C4-2B (cell line): ENCODE data around the gene GHRHR.

Source experiments
- CTCF ChIP-seq: fragments of 450-650 bp; conservative IDR thresholded peaks from 2 replicates; pipeline ENCODE4 v1.5.1; 2017; ENCODE audit warnings: mild to moderate bottlenecking
- ZFX ChIP-seq: fragments of 450-650 bp; IDR thresholded peaks from 2 replicates; pipeline ENCODE4 v1.6.1; 2017

- TF ChIP-seq CTCF = no peak
- TF ChIP-seq ZFX = no peak
These were observed 33.6 kb downstream of the GHRHR start for GRCh38 chr7:30997316-30997715.
